Measurements from ENCODE around the gene SGSM1.

- TF ChIP-seq, protein P1, sequence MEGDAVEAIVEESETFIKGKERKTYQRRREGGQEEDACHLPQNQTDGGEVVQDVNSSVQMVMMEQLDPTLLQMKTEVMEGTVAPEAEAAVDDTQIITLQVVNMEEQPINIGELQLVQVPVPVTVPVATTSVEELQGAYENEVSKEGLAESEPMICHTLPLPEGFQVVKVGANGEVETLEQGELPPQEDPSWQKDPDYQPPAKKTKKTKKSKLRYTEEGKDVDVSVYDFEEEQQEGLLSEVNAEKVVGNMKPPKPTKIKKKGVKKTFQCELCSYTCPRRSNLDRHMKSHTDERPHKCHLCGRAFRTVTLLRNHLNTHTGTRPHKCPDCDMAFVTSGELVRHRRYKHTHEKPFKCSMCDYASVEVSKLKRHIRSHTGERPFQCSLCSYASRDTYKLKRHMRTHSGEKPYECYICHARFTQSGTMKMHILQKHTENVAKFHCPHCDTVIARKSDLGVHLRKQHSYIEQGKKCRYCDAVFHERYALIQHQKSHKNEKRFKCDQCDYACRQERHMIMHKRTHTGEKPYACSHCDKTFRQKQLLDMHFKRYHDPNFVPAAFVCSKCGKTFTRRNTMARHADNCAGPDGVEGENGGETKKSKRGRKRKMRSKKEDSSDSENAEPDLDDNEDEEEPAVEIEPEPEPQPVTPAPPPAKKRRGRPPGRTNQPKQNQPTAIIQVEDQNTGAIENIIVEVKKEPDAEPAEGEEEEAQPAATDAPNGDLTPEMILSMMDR (IDR thresholded peaks at IDR 0.05): no peak
- TF ChIP-seq POLR2A (IDR thresholded peaks at IDR 0.05): no peak
These were observed 17.8 kb downstream of the SGSM1 start for GRCh38 chr22:24823787-24824186.
